GM23248 (cell line): ENCODE results near the gene RBM38. TPM values are rescaled to one million over a fixed set of nuclear protein-coding genes. Genes with fewer than 3 reads are reported as not detected.

Experiments used
- DNase-seq: peaks from one replicate; pipeline ENCODE4 v3.0.0-alpha.2; 2015
- H2AFZ ChIP-seq: fragments of 200-600 bp; sonication (generic); 2 replicates; pipeline ENCODE4 v1.6.1; 2016; ENCODE audit warnings: antibody characterized with exemption
- H3F3A ChIP-seq: fragments of 200-600 bp; sonication (generic); 2 replicates; pipeline ENCODE4 v1.6.1; 2016; ENCODE audit warnings: mild to moderate bottlenecking, antibody characterized with exemption, mixed run types; ENCODE audit not compliant: insufficient read depth
- H3K27ac ChIP-seq: fragments of 200-600 bp; sonication (generic); 2 replicates; pipeline ENCODE4 v1.5.1; 2016; ENCODE audit warnings: mild to moderate bottlenecking
- H3K27me3 ChIP-seq: fragments of 200-600 bp; sonication (generic); replicated peaks from 2 replicates; pipeline ENCODE4 v1.6.1; 2016; ENCODE audit warnings: mild to moderate bottlenecking; ENCODE audit not compliant: insufficient read depth
- H3K36me3 ChIP-seq: fragments of 200-600 bp; sonication (generic); 2 replicates; pipeline ENCODE4 v1.6.1; 2016; ENCODE audit warnings: low read depth, mild to moderate bottlenecking
- H3K4me1 ChIP-seq: fragments of 200-600 bp; sonication (generic); 2 replicates; pipeline ENCODE4 v1.6.1; 2016; ENCODE audit warnings: mild to moderate bottlenecking; ENCODE audit not compliant: insufficient read depth
- H3K4me2 ChIP-seq: fragments of 200-600 bp; sonication (generic); one replicate; pipeline ENCODE4 v1.6.1; 2016; ENCODE audit warnings: mild to moderate bottlenecking; ENCODE audit not compliant: unreplicated experiment
- H3K4me3 ChIP-seq: fragments of 200-600 bp; sonication (generic); 2 replicates; pipeline ENCODE4 v1.5.1; 2016; ENCODE audit warnings: mild to moderate bottlenecking
- H3K79me2 ChIP-seq: fragments of 200-600 bp; sonication (generic); 2 replicates; pipeline ENCODE4 v1.6.1; 2016; ENCODE audit warnings: mild to moderate bottlenecking; ENCODE audit not compliant: insufficient read depth
- H3K9ac ChIP-seq: fragments of 200-600 bp; sonication (generic); 2 replicates; pipeline ENCODE4 v1.6.1; 2016; ENCODE audit warnings: mild to moderate bottlenecking
- H3K9me2 ChIP-seq: fragments of 200-600 bp; sonication (generic); 2 replicates; pipeline ENCODE4 v1.6.1; 2016; ENCODE audit warnings: mixed run types, mild to moderate bottlenecking, moderate library complexity; ENCODE audit not compliant: insufficient read depth
- H3K9me3 ChIP-seq: fragments of 200-600 bp; sonication (generic); one replicate; pipeline ENCODE4 v1.6.1; 2017; ENCODE audit warnings: low read depth
- H4K20me1 ChIP-seq: fragments of 200-600 bp; sonication (generic); 2 replicates; pipeline ENCODE4 v1.6.0; 2016; ENCODE audit not compliant: insufficient read depth
- EZH2 ChIP-seq: fragments of 200-600 bp; sonication (generic); IDR thresholded peaks from 2 replicates; pipeline ENCODE4 v1.6.1; 2018; ENCODE audit warnings: antibody characterized with exemption, mild to moderate bottlenecking; ENCODE audit not compliant: insufficient read depth, poor library complexity, severe bottlenecking
- EZH2phosphoT487 ChIP-seq: fragments of 200-600 bp; sonication (generic); IDR thresholded peaks from 2 replicates; pipeline ENCODE4 v1.6.1; 2018; ENCODE audit warnings: antibody characterized with exemption, moderate library complexity, mild to moderate bottlenecking, low read depth; ENCODE audit not compliant: insufficient read depth
- WGBS, 2 experiments: methylation state at CpG; one replicate each; pipeline ENCODE4 v1.1.6; 2015 to 2017; ENCODE audit warnings: low lambda C conversion rate in 2 of 2, low coverage in 1 of 2; ENCODE audit errors: missing lambda C conversion rate in 2 of 2; 5-methylcytosine and 5-hydroxymethylcytosine counted together
- in situ Hi-C: fragments of 300-500 bp; cut with MboI; formaldehyde crosslinking; loops from 2 replicates; pipeline ENCODE4 v1.15.0; 2020
- polyA plus RNA-seq: library from polyadenylated mRNA; unstranded; fragments of >200 nt; fragmentation: Nextera tagmentation; extraction: Ambion mirVana; gene quantifications from 2 replicates; pipeline ENCODE4 v1.2.1, GENCODE V29; 2016
- total RNA-seq: library from RNA; depleted of rRNA; stranded (reverse); fragments of >200 nt; shearing (Covaris generic); gene quantifications from 2 replicates; pipeline ENCODE4 v1.2.3, GENCODE V29; 2014

RBM38 gene
- total and polyA plus RNA-seq, 2 experiments from 2014 or later = 1.3 to 8.1 TPM

- no peaks in the 10 kb centered on the region for H3K4me1 ChIP-seq
- H3K9me3 ChIP-seq = no peaks in the 10 kb centered on the region
- H3K4me2 ChIP-seq = no peak overlapping the region
- no peak for DNase-seq
- H3K4me3 ChIP-seq = no peak overlapping the region
- H3K27me3 ChIP-seq = no peaks in the 10 kb centered on the region
- H4K20me1 ChIP-seq = no peaks in the 10 kb centered on the region
- peaks cover 14% of the 10 kb centered on the region; the same call in 1 of the 2 replicates for H3F3A ChIP-seq
- H3K36me3 ChIP-seq = peaks cover 17% of the 10 kb centered on the region; the same call in 1 of the 2 replicates
- in situ Hi-C loops = no loop called here
- 76% methylated on average over 13 of the region's 13 CpGs for WGBS, 2 experiments
- no peak overlapping the region for H3K9ac ChIP-seq
- H3K9me2 ChIP-seq = no peaks in the 10 kb centered on the region
- H2AFZ ChIP-seq = no peak overlapping the region
- H3K27ac ChIP-seq = no peak overlapping the region
- no peak for TF ChIP-seq EZH2
- H3K79me2 ChIP-seq = no peaks in the 10 kb centered on the region
Measured at GRCh38 chr20:57377350-57377749, 13.8 kb upstream of the RBM38 start.

DNA sequence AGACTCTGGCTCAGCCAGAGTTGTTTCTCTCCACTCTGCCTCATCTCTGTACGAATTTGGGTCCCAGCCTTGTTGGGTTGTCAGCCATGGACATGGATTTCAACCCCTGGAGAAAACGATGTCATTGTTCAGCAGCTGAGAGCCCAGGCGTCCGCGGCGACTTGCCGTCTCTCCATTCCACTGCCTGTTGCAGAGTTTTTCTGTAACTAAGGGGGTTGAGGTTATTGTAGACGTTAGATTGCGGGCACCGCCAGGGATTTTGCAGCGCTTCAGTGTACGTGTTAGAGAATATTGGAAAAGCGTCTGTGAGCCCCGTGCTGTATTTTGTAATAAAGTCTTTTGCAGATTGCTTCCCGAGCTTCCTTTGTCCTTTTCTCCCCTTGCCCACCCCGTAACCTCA lies 13.1 kb upstream of the RBM38 start:
- DNase-seq = no peak
- no peaks in the 10 kb centered on the region for H4K20me1 ChIP-seq
- H3F3A ChIP-seq = peaks cover 14% of the 10 kb centered on the region; the same call in 1 of the 2 replicates
- no peaks in the 10 kb centered on the region for H3K9me3 ChIP-seq
- H3K27ac ChIP-seq = no peak overlapping the region
- peaks cover 17% of the 10 kb centered on the region; the same call in 1 of the 2 replicates for H3K36me3 ChIP-seq
- H3K9ac ChIP-seq = no peak overlapping the region
- no peak overlapping the region for H3K4me3 ChIP-seq
- no peaks in the 10 kb centered on the region for H3K4me1 ChIP-seq
- TF ChIP-seq EZH2 = no peak
- TF ChIP-seq EZH2phosphoT487 = no peak
- no peak overlapping the region for H2AFZ ChIP-seq
- H3K79me2 ChIP-seq = no peaks in the 10 kb centered on the region
- H3K4me2 ChIP-seq = no peak overlapping the region
- in situ Hi-C loops = no loop called here
- no peaks in the 10 kb centered on the region for H3K27me3 ChIP-seq
- no peaks in the 10 kb centered on the region for H3K9me2 ChIP-seq
- WGBS, 2 experiments = 76 to 80% methylated on average over 16 of the region's 16 CpGs

DNA sequence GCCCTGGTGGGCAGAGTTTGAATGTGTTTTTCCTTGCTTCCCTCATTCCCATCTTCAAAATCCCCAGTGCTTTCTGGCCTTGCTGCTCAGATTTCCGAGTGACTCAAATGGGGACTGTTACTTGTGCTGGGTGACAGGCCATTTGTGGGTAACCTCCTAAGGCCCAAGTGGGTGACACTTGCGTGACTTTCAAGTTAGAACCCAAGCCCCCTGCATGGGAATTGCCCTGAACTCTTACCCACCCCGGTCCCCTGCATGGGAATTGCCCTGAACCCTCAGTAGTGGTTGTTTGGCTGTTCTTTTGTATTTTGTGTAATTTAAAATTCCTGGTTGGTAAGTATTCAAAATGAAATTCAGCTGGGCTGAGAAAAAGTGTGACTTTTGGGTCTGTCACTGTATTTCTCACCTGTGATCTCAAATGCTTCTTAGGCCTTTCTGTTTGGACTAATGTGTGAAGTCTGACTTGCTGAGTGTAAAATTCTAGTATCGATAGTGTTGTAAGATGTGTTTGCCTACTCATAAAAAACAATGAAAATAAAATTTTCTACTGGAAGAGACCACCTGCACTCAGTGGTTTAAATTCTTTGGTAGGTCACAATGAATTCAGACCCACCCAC lies 12.4 kb upstream of the RBM38 start:
- Histone ChIP-seq H3K27me3 (no peaks in the 10 kb centered on the region), H3F3A (peaks cover 14% of the 10 kb centered on the region; the same call in 1 of the 2 replicates), H3K79me2 (no peaks in the 10 kb centered on the region), H3K4me3 (no peak overlapping the region), H3K9me2 (no peaks in the 10 kb centered on the region), H3K4me1 (no peaks in the 10 kb centered on the region), H3K9me3 (no peaks in the 10 kb centered on the region), H3K9ac (no peak overlapping the region), H3K36me3 (peaks cover 17% of the 10 kb centered on the region; the same call in 1 of the 2 replicates), H4K20me1 (no peaks in the 10 kb centered on the region), H3K4me2 (no peak overlapping the region), H3K27ac (no peak overlapping the region), H2AFZ (no peak overlapping the region)
- TF ChIP-seq EZH2phosphoT487 = no peak
- no peak for TF ChIP-seq EZH2
- DNase-seq = no peak
- WGBS, 2 experiments = 81 to 84% methylated on average over 4 of the region's 4 CpGs
- in situ Hi-C loops = no loop called here

- no peak overlapping the region for H3K4me3 ChIP-seq
- TF ChIP-seq EZH2 (no peak), EZH2phosphoT487 (no peak)
- peaks cover 14% of the 10 kb centered on the region; the same call in 1 of the 2 replicates for H3F3A ChIP-seq
- H4K20me1 ChIP-seq = no peaks in the 10 kb centered on the region
- peaks cover 14% of the 10 kb centered on the region; the same call in 1 of the 2 replicates for H3K36me3 ChIP-seq
- H2AFZ ChIP-seq = no peak overlapping the region
- H3K79me2 ChIP-seq = no peaks in the 10 kb centered on the region
- in situ Hi-C loops = no loop called here
- no peaks in the 10 kb centered on the region for H3K4me1 ChIP-seq
- H3K9me3 ChIP-seq = no peaks in the 10 kb centered on the region
- 76 to 79% methylated on average over 5 of the region's 5 CpGs for WGBS, 2 experiments
- no peak overlapping the region for H3K9ac ChIP-seq
- H3K27me3 ChIP-seq = no peaks in the 10 kb centered on the region
- no peak overlapping the region for H3K4me2 ChIP-seq
- no peak for DNase-seq
- no peak overlapping the region for H3K27ac ChIP-seq
- no peaks in the 10 kb centered on the region for H3K9me2 ChIP-seq
Measured at GRCh38 chr20:57379263-57379647, 11.9 kb upstream of the RBM38 start.
